Activated CD8-positive, alpha-beta memory T cell treated with anti-CD3 and anti-CD28 coated beads, Interleukin-2, amount 50 U/mL, for 4 hours (primary cell): ENCODE results near the gene PINK1.
"Not testable (repeated sequence)": the region's sequence is repeated elsewhere in the genome, so short reads cannot be mapped to it uniquely, and the experiment has no call there.

ENCODE experiments used
- DNase-seq: peaks from one replicate; pipeline ENCODE4 v3.0.0-alpha.2; 2020

Gene PINK1

GRCh38 chr1:20648438-20648837 lies 15.2 kb downstream of the PINK1 start:
- DNase-seq: no peak

- DNase-seq: no peak
Observed at GRCh38 chr1:20648946-20649345, 15.7 kb downstream of the PINK1 start.

- no peak for DNase-seq
Observed at GRCh38 chr1:20652300-20652699, 19.0 kb downstream of the PINK1 start.

DNA sequence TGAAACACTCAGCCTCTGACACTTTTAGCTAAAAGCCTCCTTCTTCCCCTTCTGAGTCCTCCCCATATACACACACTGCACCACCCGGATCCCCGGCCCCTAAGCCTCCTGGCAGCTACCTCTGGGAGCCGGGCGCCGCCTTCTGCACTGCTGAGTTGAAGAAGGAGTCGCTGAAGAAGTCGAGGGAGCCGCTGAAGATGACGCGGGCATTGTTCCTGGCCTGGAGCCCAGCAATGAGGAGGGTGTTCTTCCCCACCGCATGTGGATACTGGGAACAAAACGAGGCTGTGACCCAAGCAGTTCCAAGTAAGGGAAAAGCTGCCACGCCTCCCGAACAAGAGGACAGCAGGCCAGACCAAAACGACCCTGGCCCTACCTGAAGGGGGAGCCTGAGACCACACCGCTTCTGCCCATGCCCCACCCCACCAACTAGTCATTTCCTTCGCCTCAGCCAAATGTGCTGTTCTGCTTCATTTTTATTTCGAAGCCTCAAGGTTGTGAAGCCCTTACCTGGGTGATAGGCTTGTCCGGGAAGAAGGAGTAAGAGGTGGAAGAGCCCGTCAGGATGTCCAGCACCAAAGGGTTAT lies 20.9 kb downstream of the PINK1 start:
- no peak for DNase-seq

DNA sequence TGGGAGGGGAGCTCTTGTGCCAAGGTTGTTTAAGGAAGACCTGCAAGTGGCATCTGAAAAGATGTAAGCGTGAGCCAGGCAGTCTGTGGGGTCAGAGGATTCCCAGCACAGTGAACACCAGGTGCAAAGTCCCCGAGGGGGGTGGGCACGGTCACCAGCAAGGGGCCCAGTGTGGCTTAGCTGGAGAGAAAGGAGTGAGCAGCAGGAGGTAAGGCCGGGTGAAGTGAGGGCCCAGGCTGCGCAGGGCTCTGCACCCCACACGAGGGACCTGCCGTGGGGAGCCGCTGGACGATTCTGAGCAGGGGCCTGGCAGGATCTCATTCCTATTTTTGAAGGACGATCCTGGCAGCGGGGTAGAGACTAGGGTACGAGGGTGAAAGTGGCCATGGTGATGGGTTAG lies 23.8 kb downstream of the PINK1 start:
- DNase-seq: no peak

DNA sequence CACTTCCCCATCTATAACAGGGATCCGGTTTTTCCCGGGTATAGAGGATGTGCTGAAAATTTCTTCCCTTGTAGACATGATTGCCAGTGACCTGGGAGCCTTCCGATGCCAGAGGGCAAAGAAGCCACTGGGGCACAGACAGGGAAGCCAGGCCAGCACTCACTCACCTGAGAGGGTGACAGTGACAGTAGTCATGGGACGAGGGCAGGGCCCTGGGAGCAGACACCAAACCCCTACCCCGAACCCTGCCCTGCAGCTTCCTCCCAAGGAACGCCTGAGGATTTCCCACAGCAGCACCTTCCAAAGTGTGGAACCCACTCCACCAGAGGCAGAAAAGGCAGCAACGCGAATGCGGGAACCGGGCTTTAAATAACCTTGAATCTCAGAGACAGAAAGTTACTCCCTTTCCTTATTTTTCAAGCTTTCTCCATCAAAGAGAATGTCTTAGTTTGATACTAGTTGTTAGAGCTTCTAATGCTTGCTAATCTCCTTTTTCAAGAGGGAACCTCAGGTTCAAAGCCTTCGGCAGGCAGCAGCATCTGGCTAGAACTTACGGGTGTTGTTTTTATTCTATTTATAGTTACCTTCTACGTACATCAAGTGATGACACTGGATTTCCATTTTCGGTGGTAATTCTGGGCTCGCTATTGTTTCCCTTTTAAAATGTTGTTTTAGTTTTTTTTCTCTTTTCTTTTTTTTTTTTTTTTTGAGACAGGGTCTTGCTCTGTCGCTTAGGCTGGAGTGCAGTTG lies 25.1 kb downstream of the PINK1 start:
- DNase-seq: no peak

DNA sequence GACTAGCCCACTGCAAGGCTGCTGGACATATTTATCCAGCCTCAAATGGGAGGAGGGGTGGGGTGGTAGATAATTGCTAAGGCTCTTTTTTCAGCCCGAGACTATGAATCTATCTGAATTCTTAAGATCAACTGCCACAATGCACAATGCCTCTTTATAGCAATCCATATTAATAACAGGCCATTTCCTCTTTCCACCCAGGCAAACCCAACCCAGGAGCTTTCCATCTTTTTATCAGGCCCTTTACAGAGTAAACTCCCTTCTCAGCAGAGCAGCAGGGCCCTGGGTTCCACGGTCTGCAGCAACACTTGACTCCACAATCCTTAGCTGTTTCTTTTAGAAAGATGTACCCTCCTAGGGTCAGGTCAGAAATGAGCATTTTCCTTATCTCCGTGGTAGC lies 27.1 kb downstream of the PINK1 start:
- no peak for DNase-seq

- DNase-seq: no peak
Observed at GRCh38 chr1:20660847-20661206, 27.6 kb downstream of the PINK1 start.

DNA sequence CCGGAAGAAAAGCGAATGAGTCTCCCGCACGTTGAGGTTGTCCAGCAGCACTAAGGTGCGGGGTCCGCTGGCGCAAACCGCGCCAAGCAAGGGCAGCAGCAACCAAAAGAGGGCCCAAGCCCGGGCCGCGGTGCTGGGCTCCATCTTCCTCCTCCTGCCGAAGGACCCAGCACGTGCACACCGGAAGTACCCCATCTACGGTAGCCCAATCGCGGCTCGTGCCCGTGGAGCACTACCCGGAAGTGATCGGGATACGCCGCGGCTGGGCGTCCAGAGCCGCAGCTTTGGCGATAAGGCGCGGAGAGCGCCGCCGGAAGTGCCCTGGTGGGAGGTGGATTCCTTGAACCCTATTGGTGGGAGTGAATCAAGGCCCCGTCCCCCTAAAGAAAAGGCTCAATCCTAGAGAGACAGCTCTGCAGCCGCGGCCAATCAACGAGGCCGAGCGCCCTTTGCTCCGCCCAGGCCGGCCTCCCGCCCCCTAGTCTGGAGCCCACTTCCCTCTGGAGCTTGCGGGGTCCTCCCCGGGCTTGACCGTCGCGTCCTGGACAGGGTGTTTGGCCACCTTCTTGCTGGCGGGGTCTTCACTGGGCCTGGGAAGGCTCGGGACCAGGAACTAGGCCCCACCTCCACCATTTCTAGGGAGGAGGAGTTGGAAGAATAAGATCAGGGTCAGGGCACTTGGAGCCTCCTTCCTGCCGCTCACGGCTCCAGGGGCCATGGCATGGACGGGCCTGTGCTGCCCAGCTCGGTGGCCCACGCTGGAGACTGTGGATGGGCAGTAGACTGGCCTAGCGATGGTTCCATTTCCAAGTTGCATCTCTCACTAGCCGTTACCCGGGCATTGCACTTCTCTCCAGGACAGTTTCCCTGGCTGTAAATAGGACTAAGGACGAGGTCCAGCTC lies 28.2 kb downstream of the PINK1 start, which contains the start of gene DDOST:
TSS of gene DDOST (minus strand) at position 163 of the 903 bp plus-strand sequence. CDS start at position 144, 19 bp downstream.
- DNase-seq: peak; percentile 93

GRCh38 chr1:20662110-20662475 lies 28.8 kb downstream of the PINK1 start:
- DNase-seq: no peak

GRCh38 chr1:20663365-20663764 lies 30.1 kb downstream of the PINK1 start:
- DNase-seq: no peak

GRCh38 chr1:20663969-20664715 lies 30.9 kb downstream of the PINK1 start:
- no peak for DNase-seq

GRCh38 chr1:20665726-20666125 lies 32.5 kb downstream of the PINK1 start:
- no peak for DNase-seq

- DNase-seq: no peak
Observed at GRCh38 chr1:20666146-20666545, 32.9 kb downstream of the PINK1 start.

- no peak for DNase-seq
Observed at GRCh38 chr1:20666804-20667203, 33.5 kb downstream of the PINK1 start.

DNA sequence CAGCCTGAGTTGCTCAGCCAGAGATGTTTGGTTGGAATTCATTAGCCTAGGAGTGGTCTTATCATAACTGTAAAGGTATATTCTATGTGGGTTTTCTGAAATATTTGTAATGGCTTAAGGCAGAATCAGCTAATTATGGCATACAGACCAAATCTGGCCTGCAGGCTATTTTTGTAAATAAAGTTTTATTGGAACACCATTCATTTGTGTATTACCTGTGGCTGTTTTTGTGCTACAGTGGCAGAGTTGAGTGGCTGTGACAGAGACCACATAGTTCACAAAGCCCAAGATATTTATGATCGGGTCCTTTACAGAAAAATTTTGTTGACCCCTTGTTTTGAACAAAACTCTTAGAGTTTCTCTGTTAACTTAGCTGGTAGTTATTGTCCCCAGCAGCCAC lies 35.3 kb downstream of the PINK1 start:
- no peak for DNase-seq

DNA sequence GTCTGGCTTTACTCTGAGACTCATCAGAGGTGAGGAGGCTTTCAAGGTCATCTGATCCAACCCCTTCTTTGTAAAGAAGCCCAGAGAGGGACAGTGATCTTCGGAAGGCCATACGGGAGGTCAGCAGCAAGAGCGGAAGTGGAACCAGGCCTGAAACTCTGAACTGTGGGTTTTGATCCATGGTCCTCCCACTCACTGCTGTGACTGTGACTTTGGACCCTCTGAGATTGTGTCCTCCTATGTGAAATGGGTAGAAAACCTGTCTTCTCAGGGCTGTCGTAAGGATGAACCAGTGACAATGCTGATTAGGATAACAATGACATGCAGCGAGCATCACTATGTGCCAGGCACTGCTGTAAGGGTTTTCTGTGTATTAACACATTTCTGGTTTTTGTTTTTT lies 37.7 kb downstream of the PINK1 start:
- no peak for DNase-seq

DNA sequence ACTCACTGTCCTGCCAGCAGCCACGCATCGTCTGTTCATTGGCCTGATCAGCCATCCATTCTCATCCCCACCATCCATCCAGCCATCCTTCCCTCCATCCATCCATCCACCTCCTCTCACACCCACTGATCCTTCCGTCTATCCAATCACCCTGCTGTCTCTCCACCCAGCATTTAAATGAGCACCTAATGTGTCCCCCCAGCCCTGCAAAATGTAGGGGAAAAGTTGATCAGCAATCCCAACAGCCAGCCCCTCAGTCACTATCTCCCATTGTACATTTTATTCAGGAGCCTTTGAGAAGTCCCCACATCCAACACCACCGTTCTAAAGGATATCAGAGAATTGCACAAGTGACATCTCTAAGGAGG lies 39.0 kb downstream of the PINK1 start:
- DNase-seq: no peak

DNA sequence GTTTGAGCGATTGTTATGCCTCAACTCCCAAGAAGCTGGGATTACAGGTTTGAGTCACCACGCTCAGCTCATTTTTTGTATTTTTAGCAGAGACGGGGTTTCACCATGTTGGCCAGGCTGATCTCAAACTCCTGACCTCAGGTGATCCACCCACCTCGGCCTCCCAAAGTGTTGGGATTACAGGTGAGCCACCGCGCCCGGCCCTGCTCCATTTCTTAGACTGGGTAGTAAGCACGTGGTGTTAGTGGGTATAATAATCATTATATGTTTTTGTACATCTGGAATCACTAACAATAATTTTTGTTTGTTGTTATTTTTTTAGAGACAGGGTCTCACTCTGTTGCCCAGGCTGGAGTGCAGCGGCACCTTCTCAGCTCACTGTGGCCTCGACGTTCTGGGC lies 40.4 kb downstream of the PINK1 start:
- DNase-seq: not testable (repeated sequence)

- DNase-seq: no peak
Observed at GRCh38 chr1:20678599-20678998, 45.3 kb downstream of the PINK1 start.

- no peak for DNase-seq
Observed at GRCh38 chr1:20680269-20680668, 47.0 kb downstream of the PINK1 start.

GRCh38 chr1:20681999-20682398 lies 48.7 kb downstream of the PINK1 start:
- no peak for DNase-seq

DNA sequence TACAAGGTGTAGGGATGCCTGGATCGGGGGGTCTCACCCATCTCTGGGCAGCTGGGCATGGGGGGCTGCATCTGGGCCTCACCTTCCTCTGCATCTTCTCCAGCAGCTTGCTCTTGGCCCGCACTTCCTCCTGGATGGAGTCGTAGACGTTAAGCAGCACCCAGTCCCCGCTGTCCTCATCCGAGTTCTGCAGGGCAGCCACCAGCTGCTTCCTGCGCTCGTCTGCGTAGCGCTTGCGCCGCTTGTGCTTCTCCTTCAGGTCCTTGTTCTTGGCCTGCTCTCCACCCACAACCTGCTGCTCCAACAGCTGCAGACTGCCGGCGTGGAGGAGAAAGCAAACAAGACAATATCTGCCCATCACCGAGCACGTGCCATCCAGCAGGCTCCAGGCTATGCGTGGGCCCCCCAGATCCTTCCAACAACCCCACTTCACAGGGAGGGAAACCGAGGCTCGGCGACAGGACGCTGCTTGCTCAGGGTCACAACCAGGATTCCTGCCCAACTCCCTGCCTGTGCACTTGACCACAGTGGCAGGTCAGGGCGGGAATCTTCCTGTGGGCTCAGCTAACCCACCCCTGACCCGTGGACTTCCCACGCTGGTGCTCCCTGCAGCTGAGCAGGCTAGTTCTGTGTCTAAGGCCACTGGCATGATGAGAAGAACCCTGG lies 49.4 kb downstream of the PINK1 start:
- no peak for DNase-seq
